Uterus (tissue), 2 donors: ENCODE data around the gene ATP8A2.

Experiments used
- CTCF ChIP-seq, 4 experiments: fragments of 200-600 bp in 2 of 4; fragments of 450-650 bp in 2 of 4; sonication (generic) in 2 of 4; IDR thresholded peaks; one replicate each; pipeline ENCODE4 v1.5.1; 2016 to 2019; ENCODE audit warnings: antibody characterized with exemption in 4 of 4, mild to moderate bottlenecking in 2 of 4, moderate library complexity in 1 of 4
- POLR2A ChIP-seq, 2 donors: fragments of 450-650 bp; IDR thresholded peaks; one replicate each; pipeline ENCODE4 v1.6.1; 2016; ENCODE audit warnings: antibody characterized with exemption in 2 of 2, mild to moderate bottlenecking in 1 of 2, moderate library complexity in 1 of 2

GRCh38 chr13:25906191-25906661 is 534.5 kb downstream of the ATP8A2 start:
- TF ChIP-seq CTCF (IDR thresholded peaks at IDR 0.05) (no peak), POLR2A (IDR thresholded peaks at IDR 0.05) (no peak)
